Right lobe of liver (tissue), 6 donors: ENCODE results near the gene MICU1. TPM values are rescaled to one million over a fixed set of nuclear protein-coding genes. Genes with fewer than 3 reads are reported as not detected.
"Not testable (repeated sequence)": the region's sequence is repeated elsewhere in the genome, so short reads cannot be mapped to it uniquely, and the experiment has no call there.

Experiments
- ATAC-seq, 4 donors: fragments of 200-7000 bp; cut with Tn5 transposase; one replicate each; pipeline ENCODE4 v1.9.1; 2020; ENCODE audit warnings: mild to moderate bottlenecking in 4 of 4, moderate library complexity in 4 of 4
- DNase-seq, 3 donors: peaks; one replicate each; pipeline ENCODE4 v3.0.0-alpha.2; 2020
- H3K27ac ChIP-seq, 3 donors: fragments of 200-600 bp; one replicate each; pipeline ENCODE4 v1.8.0; 2022
- H3K27me3 ChIP-seq, 2 donors: fragments of 200-600 bp; one replicate each; pipeline ENCODE4 v1.8.0; 2022
- H3K36me3 ChIP-seq, 4 donors: fragments of 200-600 bp; sonication (generic) in 1 of 4; one replicate each; pipeline versions ENCODE4 v1.5.1 to v1.8.0; 2017 to 2022; ENCODE audit warnings: control low read depth in 1 of 4
- H3K4me1 ChIP-seq, 4 donors: fragments of 200-600 bp; sonication (generic) in 1 of 4; one replicate each; pipeline versions ENCODE4 v1.5.1 to v1.8.0; 2017 to 2022; ENCODE audit warnings: control low read depth in 1 of 4
- H3K4me3 ChIP-seq, 3 donors: fragments of 200-600 bp; one replicate each; pipeline ENCODE4 v1.8.0; 2022
- H3K9me3 ChIP-seq, 4 donors: fragments of 200-600 bp; sonication (generic) in 1 of 4; one replicate each; pipeline versions ENCODE4 v1.5.1 to v1.8.0; 2017 to 2022; ENCODE audit warnings: control low read depth in 1 of 4
- POLR2A ChIP-seq: fragments of 450-650 bp; IDR thresholded peaks from one replicate; pipeline ENCODE4 v1.6.1; 2017; ENCODE audit warnings: antibody characterized with exemption, mild to moderate bottlenecking
- WGBS: methylation state at CpG from one replicate; pipeline ENCODE4 v1.1.6; 2018; ENCODE audit warnings: low coverage, low lambda C conversion rate; ENCODE audit not compliant: insufficient coverage; ENCODE audit errors: missing lambda C conversion rate; 5-methylcytosine and 5-hydroxymethylcytosine counted together
- intact Hi-C, 2 donors: fragments of 100-400 bp; cut with DNase I; formaldehyde crosslinking; loops; one replicate each; pipeline versions ENCODE4 v1.11.2 to v1.14.1; 2022
- total RNA-seq, 6 experiments: library from RNA; depleted of rRNA in 2 of 6; stranded (reverse); fragments of >200 nt in 2 of 6; fragmentation: NEBNext Ultra II Directional in 3 of 6; extraction: Animal tissue kit (Norgen Biotek cat#: 25700) in 3 of 6; gene quantifications; one replicate each; pipeline versions ENCODE4 v1.1.0 to v1.2.4, GENCODE V29; 2016 to 2023
- TF ChIP-seq, protein P1 (sequence below), 4 donors: fragments of 200-600 bp in 3 of 4; fragments of 450-650 bp in 1 of 4; IDR thresholded peaks; one replicate each; pipeline versions ENCODE4 v1.5.1 to v1.8.0; 2016 to 2022; ENCODE audit warnings: antibody characterized with exemption in 4 of 4, mild to moderate bottlenecking in 2 of 4
- donor health status: DM: no; HTN: yes; CAD: no.
- donor health status: DM: no; HTN: no; CAD: no.
- donor health status: DM: no; HTN: no; CAD: no.
- donor health status: DM: no; HTN: yes; CAD: no.
- donor health status: DM: no; HTN: yes; CAD: no.

The MICU1 gene
- total RNA-seq, 6 experiments from 2014 or later = 25.3 to 55.3 (median 38.2) TPM

DNA sequence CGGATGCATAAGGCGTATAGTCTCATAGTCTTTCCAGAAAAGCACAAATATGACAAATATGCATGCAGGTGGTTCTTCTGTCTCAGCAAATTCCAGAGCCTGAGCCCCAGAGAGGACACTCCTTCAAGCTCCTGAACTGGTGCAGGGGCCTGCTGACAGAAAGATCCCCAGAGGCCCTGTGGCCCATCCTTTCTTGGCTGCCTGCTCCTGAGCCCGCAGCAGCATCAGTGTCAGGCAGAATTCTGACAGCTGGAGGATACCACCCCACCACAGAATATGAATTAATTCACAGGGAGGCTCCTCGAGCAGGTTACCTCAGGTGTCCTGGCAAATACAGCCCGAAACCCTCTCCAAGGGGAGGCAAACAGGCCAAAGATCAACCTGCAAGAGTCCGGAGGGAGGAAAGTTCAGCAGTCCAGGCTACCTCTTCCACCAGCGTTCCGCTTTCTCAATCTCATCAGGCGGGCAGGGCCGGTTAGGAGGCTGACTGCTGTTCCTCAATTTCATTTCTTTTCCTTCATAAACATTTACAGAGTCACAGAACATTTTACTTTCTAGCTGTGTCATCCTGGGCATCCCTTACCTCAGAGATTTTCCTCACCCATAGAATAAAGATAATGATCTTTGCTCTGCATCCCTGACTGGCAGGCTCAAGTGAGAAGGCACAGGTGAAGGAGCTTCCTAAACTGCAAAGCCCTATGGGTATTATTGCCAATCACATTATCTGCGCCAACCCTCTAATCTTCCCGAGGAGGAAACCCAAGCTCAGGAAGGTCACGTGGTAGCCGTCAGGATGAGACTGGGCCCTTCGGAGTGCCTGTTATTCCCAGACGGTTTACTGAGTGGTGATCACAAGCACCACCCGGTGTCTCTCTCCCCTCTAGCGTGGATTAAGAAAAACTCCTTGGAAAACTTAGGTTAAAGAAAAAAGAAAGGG lies 272.6 kb downstream of the MICU1 start:
- 19% methylated on average over 14 of the region's 18 CpGs for WGBS
- intact Hi-C loops = no loop called here
- Histone ChIP-seq H3K4me3 (peak overlapping the region; percentile 76 to 98 (median 80)), H3K27me3 (no peaks in the 10 kb centered on the region), H3K36me3 (peaks cover 0 to 4% (median 0%) of the 10 kb centered on the region in 4 donors), H3K4me1 (peaks cover 0 to 19% (median 6%) of the 10 kb centered on the region in 4 donors), H3K9me3 (no peaks in the 10 kb centered on the region), H3K27ac (peak overlapping the region; percentile 93 to 97 (median 95))
- peak in 1 of 3 donors; percentile 73 for DNase-seq
- peak; percentile 16 to 51 (median 27) for ATAC-seq
- no peak for TF ChIP-seq POLR2A
- TF ChIP-seq, protein P1, sequence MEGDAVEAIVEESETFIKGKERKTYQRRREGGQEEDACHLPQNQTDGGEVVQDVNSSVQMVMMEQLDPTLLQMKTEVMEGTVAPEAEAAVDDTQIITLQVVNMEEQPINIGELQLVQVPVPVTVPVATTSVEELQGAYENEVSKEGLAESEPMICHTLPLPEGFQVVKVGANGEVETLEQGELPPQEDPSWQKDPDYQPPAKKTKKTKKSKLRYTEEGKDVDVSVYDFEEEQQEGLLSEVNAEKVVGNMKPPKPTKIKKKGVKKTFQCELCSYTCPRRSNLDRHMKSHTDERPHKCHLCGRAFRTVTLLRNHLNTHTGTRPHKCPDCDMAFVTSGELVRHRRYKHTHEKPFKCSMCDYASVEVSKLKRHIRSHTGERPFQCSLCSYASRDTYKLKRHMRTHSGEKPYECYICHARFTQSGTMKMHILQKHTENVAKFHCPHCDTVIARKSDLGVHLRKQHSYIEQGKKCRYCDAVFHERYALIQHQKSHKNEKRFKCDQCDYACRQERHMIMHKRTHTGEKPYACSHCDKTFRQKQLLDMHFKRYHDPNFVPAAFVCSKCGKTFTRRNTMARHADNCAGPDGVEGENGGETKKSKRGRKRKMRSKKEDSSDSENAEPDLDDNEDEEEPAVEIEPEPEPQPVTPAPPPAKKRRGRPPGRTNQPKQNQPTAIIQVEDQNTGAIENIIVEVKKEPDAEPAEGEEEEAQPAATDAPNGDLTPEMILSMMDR (IDR thresholded peaks at IDR 0.05) = no peak

DNA sequence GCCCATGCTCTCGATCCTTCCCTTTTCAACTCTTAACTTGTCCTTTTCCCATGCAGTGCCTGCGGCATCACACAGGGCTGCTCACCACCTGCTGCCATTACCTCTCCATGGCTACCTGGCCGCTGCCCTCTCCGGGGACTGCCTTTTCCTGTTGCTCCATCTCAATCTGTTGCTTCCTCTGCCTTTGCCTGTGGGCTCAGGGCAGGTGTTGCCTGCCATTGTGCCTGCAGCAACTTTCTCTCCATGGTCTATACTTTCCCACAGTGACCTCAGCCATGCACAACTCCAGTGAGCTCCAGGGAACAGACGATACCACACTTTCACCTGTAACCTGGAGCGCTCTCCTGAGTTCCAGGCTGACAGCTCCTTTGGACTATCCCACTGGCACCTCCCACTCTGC lies 274.4 kb downstream of the MICU1 start:
- H3K4me3 ChIP-seq = no peak overlapping the region
- WGBS = 94% methylated on average over 6 of the region's 6 CpGs
- H3K9me3 ChIP-seq = no peaks in the 10 kb centered on the region
- intact Hi-C loops = no loop called here
- no peaks in the 10 kb centered on the region for H3K27me3 ChIP-seq
- TF ChIP-seq, protein P1 (IDR thresholded peaks at IDR 0.05) = no peak
- TF ChIP-seq POLR2A = no peak
- H3K27ac ChIP-seq = no peak overlapping the region
- peaks cover 0 to 19% (median 6%) of the 10 kb centered on the region in 4 donors for H3K4me1 ChIP-seq
- ATAC-seq = no peak
- H3K36me3 ChIP-seq = peaks cover 0 to 7% (median 0%) of the 10 kb centered on the region in 4 donors
- DNase-seq = no peak

DNA sequence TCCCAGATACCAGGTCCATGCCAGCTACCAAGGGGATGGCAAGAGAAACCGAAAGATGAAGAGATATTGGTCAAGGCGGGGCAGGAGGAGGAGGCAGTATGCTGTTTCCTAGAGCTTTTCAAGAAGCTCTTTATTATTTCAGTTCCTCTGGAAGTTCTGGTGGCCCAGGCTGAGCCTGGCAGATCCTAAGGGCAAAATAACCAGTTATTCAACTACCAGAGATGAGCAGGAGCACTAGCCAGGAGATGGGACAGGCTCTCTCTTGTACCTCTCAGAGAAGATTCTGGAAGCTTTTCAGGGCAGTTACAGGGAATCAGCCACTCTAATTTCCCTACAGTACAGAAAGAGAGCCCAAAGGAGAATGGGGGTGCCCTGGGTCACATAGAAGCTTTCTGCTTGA lies 276.4 kb downstream of the MICU1 start:
- intact Hi-C loops = no loop called here
- no peak for DNase-seq
- Histone ChIP-seq H3K4me3 (no peak overlapping the region), H3K4me1 (peaks cover 0 to 19% (median 6%) of the 10 kb centered on the region in 4 donors), H3K27me3 (no peaks in the 10 kb centered on the region), H3K27ac (no peak overlapping the region), H3K9me3 (no peaks in the 10 kb centered on the region), H3K36me3 (peaks cover 0 to 7% (median 1%) of the 10 kb centered on the region in 4 donors)
- TF ChIP-seq, protein P1 (IDR thresholded peaks at IDR 0.05) = no peak
- no peak for TF ChIP-seq POLR2A
- WGBS = 84% methylated on average over 2 of the region's 2 CpGs
- ATAC-seq = no peak

DNA sequence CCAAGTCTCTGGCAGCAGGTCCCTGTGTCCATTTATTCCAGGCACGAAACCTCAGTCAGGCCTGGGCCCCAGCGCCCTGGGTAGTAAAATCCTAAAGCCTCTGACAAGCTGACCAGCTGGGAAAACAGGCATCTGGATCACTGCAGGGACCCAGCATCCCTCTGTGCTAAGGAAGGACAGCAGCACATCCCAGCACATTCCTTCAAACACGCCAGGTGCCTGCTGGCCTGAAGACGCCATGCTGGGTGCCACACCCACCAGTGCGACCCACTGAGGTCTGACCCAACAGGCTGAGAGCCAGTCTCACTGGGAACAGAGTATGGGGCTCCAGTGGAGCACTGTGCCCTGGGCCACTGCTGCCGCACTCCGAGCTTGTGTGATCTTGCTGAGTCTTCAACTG lies 277.6 kb downstream of the MICU1 start:
- Histone ChIP-seq H3K27me3 (no peaks in the 10 kb centered on the region), H3K27ac (no peak overlapping the region), H3K36me3 (peaks cover 0 to 12% (median 2%) of the 10 kb centered on the region in 4 donors), H3K9me3 (no peaks in the 10 kb centered on the region), H3K4me3 (no peak overlapping the region), H3K4me1 (peaks cover 0 to 16% (median 4%) of the 10 kb centered on the region in 4 donors)
- ATAC-seq (no peak), DNase-seq (no peak)
- intact Hi-C loops = no loop called here
- TF ChIP-seq, protein P1 (IDR thresholded peaks at IDR 0.05) = no peak
- no peak for TF ChIP-seq POLR2A
- WGBS = no CpG with 5 or more reads among the region's 7 CpGs

DNA sequence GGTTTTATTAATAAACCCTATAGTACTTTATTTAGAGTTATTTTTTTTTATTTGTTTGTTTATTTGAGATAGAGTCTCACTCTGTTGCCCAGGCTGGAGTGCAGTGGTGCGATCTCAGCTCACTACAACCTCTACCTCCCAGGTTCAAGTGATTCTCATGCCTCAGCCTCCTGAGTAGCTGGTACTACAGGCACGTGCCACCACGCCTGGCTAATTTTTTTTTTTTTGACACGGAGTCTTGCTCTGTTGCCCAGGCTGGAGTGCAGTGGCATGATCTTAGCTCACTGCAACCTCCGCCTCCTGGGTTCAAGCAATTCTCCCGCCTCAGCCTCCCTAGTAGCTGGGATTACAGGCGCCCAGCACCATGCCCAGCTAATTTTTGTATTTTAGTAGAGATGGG lies 279.8 kb downstream of the MICU1 start:
- H3K9me3 ChIP-seq, H3K4me1 ChIP-seq, H3K4me3 ChIP-seq, H3K27ac ChIP-seq, H3K27me3 ChIP-seq, intact Hi-C loops, ATAC-seq, DNase-seq: not testable (repeated sequence)
- H3K36me3 ChIP-seq = peaks cover 0 to 19% (median 2%) of the 10 kb centered on the region in 4 donors
- WGBS = 95% methylated on average over 7 of the region's 7 CpGs
